ENCODE results near the gene LRRK2.

GRCh38 chr12:40185303-40185693 is 39.5 kb upstream of the LRRK2 start:
- TF ChIP-seq, protein P1, sequence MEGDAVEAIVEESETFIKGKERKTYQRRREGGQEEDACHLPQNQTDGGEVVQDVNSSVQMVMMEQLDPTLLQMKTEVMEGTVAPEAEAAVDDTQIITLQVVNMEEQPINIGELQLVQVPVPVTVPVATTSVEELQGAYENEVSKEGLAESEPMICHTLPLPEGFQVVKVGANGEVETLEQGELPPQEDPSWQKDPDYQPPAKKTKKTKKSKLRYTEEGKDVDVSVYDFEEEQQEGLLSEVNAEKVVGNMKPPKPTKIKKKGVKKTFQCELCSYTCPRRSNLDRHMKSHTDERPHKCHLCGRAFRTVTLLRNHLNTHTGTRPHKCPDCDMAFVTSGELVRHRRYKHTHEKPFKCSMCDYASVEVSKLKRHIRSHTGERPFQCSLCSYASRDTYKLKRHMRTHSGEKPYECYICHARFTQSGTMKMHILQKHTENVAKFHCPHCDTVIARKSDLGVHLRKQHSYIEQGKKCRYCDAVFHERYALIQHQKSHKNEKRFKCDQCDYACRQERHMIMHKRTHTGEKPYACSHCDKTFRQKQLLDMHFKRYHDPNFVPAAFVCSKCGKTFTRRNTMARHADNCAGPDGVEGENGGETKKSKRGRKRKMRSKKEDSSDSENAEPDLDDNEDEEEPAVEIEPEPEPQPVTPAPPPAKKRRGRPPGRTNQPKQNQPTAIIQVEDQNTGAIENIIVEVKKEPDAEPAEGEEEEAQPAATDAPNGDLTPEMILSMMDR (conservative IDR thresholded peaks at IDR 0.05; ENCODE audit: low read depth in 2 of 2): no peak
- no peak for TF ChIP-seq ZNF114 (CRISPR knock-in tag; IDR thresholded peaks at IDR 0.05)

All from GM23338 (cell line).